IMR-90 (cell line): ENCODE results near the gene ABL2.

Source experiments
- BHLHE40 ChIP-seq: fragments of 150-350 bp; IDR thresholded peaks from 2 replicates; pipeline ENCODE4 v1.6.1; 2016; ENCODE audit warnings: mild to moderate bottlenecking, low read depth, low read length
- FOS ChIP-seq: fragments of 150-350 bp; IDR thresholded peaks from 2 replicates; pipeline ENCODE4 v1.6.1; 2016; ENCODE audit warnings: low read depth, low read length
- MAZ ChIP-seq: IDR thresholded peaks from 2 replicates; pipeline ENCODE4 v1.6.1; 2012; ENCODE audit warnings: low read depth, mild to moderate bottlenecking, low read length, improper control_type of control experiment, moderate library complexity, borderline replicate concordance
- POLR2A ChIP-seq: IDR thresholded peaks from 2 replicates; pipeline ENCODE4 v1.6.1; 2012; ENCODE audit warnings: mild to moderate bottlenecking, low read depth, low read length
- RAD21 ChIP-seq: IDR thresholded peaks from 2 replicates; pipeline ENCODE4 v1.6.1; 2012; ENCODE audit warnings: low read length, improper control_type of control experiment
- RFX5 ChIP-seq: IDR thresholded peaks from 2 replicates; pipeline ENCODE4 v1.8.0; 2012; ENCODE audit warnings: low read depth, mild to moderate bottlenecking, low read length, moderate library complexity
- SMC3 ChIP-seq: fragments of 150-350 bp; IDR thresholded peaks from 2 replicates; pipeline ENCODE4 v1.6.1; 2016; ENCODE audit warnings: low read depth, mild to moderate bottlenecking, antibody characterized with exemption, low read length, moderate library complexity
- TF ChIP-seq, protein P1 (sequence below): conservative IDR thresholded peaks from 2 replicates; pipeline ENCODE4 v1.5.1; 2012; ENCODE audit warnings: mild to moderate bottlenecking, low read depth, low read length, improper control_type of control experiment
- TF ChIP-seq, protein P2 (sequence below): fragments of 150-350 bp; IDR thresholded peaks from 2 replicates; pipeline ENCODE4 v1.6.1; 2017; ENCODE audit warnings: mild to moderate bottlenecking, antibody characterized with exemption, low read length, low read depth

- TF ChIP-seq, protein P1, sequence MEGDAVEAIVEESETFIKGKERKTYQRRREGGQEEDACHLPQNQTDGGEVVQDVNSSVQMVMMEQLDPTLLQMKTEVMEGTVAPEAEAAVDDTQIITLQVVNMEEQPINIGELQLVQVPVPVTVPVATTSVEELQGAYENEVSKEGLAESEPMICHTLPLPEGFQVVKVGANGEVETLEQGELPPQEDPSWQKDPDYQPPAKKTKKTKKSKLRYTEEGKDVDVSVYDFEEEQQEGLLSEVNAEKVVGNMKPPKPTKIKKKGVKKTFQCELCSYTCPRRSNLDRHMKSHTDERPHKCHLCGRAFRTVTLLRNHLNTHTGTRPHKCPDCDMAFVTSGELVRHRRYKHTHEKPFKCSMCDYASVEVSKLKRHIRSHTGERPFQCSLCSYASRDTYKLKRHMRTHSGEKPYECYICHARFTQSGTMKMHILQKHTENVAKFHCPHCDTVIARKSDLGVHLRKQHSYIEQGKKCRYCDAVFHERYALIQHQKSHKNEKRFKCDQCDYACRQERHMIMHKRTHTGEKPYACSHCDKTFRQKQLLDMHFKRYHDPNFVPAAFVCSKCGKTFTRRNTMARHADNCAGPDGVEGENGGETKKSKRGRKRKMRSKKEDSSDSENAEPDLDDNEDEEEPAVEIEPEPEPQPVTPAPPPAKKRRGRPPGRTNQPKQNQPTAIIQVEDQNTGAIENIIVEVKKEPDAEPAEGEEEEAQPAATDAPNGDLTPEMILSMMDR = no peak
- TF ChIP-seq RFX5 (no peak), POLR2A (no peak), RAD21 (no peak), FOS (no peak), SMC3 (no peak), BHLHE40 (no peak), MAZ (no peak)
- TF ChIP-seq, protein P2, sequence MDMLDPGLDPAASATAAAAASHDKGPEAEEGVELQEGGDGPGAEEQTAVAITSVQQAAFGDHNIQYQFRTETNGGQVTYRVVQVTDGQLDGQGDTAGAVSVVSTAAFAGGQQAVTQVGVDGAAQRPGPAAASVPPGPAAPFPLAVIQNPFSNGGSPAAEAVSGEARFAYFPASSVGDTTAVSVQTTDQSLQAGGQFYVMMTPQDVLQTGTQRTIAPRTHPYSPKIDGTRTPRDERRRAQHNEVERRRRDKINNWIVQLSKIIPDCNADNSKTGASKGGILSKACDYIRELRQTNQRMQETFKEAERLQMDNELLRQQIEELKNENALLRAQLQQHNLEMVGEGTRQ = no peak
Observed at GRCh38 chr1:179253286-179253972, 24.0 kb upstream of the ABL2 start.
